HEK293T (cell line): Measurements from ENCODE around the gene NRXN2.

Source experiments
- CTBP1 ChIP-seq: fragments of 450-650 bp; IDR thresholded peaks from 2 replicates; pipeline ENCODE4 v1.6.1; 2016; ENCODE audit warnings: borderline replicate concordance
- NFRKB ChIP-seq: fragments of 450-650 bp; IDR thresholded peaks from 2 replicates; pipeline ENCODE4 v1.6.1; 2016; ENCODE audit warnings: mild to moderate bottlenecking, moderate library complexity
- SUZ12 ChIP-seq: fragments of 450-650 bp; IDR thresholded peaks from 2 replicates; pipeline ENCODE4 v1.6.1; 2016; ENCODE audit warnings: mild to moderate bottlenecking

DNA sequence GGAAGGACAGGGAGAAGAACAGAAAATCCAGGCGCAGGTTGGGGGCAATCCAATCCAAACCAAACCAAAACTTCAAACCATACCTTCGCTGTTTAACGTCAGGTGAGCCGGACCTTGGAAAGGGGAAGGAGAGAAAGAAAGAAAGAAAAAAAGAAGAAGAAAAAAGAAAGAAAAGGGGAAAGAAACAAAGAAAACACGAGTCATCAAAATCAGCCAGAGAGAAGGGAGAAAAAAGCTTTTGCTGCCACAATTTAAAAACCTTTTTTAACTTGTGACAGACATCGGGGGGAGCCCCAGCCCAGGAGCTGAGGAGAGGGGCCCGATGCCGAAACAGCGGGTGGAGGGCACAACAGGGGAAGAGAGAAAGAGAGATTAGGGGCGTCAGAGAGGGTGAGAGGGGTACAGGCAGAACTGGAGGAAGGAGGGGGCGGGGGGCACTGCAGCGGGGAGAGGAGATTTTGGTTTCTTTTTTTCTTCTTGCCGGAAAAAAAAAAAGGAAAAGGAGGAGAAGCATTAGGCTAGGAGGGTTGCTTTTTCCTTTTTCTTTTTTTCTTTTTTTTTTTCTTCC lies 30.1 kb downstream of the NRXN2 start:
- no peak for TF ChIP-seq SUZ12
- no peak for TF ChIP-seq NFRKB
- no peak for TF ChIP-seq CTBP1
